Esophagus squamous epithelium (tissue), 5 donors: Measurements from ENCODE around the gene SZT2. TPM values are rescaled to one million over a fixed set of nuclear protein-coding genes. Genes with fewer than 3 reads are reported as not detected.
"Not testable (repeated sequence)": the region's sequence is repeated elsewhere in the genome, so short reads cannot be mapped to it uniquely, and the experiment has no call there.

Experiments used
- DNase-seq: peaks from one replicate; lab custom pipeline; 2025; lab: John Stamatoyannopoulos, UW
- H3K27ac ChIP-seq, 4 donors: fragments of 200-600 bp; sonication (generic); one replicate each; pipeline ENCODE4 v1.5.1; 2016 to 2019; ENCODE audit warnings: mild to moderate bottlenecking in 1 of 4
- H3K27me3 ChIP-seq, 4 donors: fragments of 200-600 bp; sonication (generic); 1 replicate in 3 of 4; 2 replicates in 1 of 4; pipeline versions ENCODE4 v1.5.1 to v1.6.0; 2017 to 2021; ENCODE audit warnings: antibody characterized with exemption in 1 of 4
- H3K36me3 ChIP-seq, 3 donors: fragments of 200-600 bp; sonication (generic); one replicate each; pipeline ENCODE4 v1.5.1; 2016 to 2019
- H3K4me1 ChIP-seq, 3 donors: fragments of 200-600 bp; sonication (generic); one replicate each; pipeline ENCODE4 v1.5.1; 2017 to 2019
- H3K4me3 ChIP-seq, 4 donors: fragments of 200-600 bp; sonication (generic); 1 replicate in 3 of 4; 2 replicates in 1 of 4; pipeline ENCODE4 v1.5.1; 2016 to 2019; ENCODE audit warnings: mild to moderate bottlenecking in 2 of 4, moderate library complexity in 1 of 4
- H3K9me3 ChIP-seq, 3 donors: fragments of 200-600 bp; sonication (generic); one replicate each; pipeline ENCODE4 v1.5.1; 2016 to 2019
- CTCF ChIP-seq, 6 experiments: fragments of 450-650 bp in 4 of 6; fragments of 200-600 bp in 2 of 6; sonication (generic) in 2 of 6; IDR thresholded peaks; one replicate each; pipeline ENCODE4 v1.5.1; 2016 to 2019; ENCODE audit warnings: antibody characterized with exemption in 6 of 6, mild to moderate bottlenecking in 4 of 6, moderate library complexity in 4 of 6
- POLR2A ChIP-seq, 4 donors: fragments of 450-650 bp; IDR thresholded peaks; one replicate each; pipeline ENCODE4 v1.6.1; 2017; ENCODE audit warnings: antibody characterized with exemption in 4 of 4, mild to moderate bottlenecking in 4 of 4, moderate library complexity in 3 of 4
- WGBS, 2 donors: methylation state at CpG; one replicate each; pipeline ENCODE4 v1.1.5; 2018; 5-methylcytosine and 5-hydroxymethylcytosine counted together
- intact Hi-C: fragments of 100-400 bp; cut with DNase I; formaldehyde crosslinking; loops from one replicate; pipeline ENCODE4 v1.15.0; 2022
- total RNA-seq, 4 donors: library from RNA; depleted of rRNA; stranded (reverse); fragments of >200 nt; gene quantifications; one replicate each; pipeline ENCODE4 v1.1.0, GENCODE V29; 2016
- donor health status: DM: yes; HTN: yes; CAD: no.

Gene SZT2
- total RNA-seq, 4 donors from 2014 or later = 12.4 to 40.0 (median 27.7) TPM

- H3K4me1 ChIP-seq = peaks cover 6 to 25% (median 9%) of the 10 kb centered on the region in 3 donors
- no peak overlapping the region for H3K27ac ChIP-seq
- WGBS, 2 donors = 64 to 78% methylated on average over 4 of the region's 4 CpGs
Observed at GRCh38 chr1:43395523-43395922, 5.8 kb downstream of the SZT2 start.

GRCh38 chr1:43396059-43396458 lies 6.4 kb downstream of the SZT2 start:
- H3K9me3 ChIP-seq = no peaks in the 10 kb centered on the region
- H3K36me3 ChIP-seq = peaks cover 0 to 43% (median 0%) of the 10 kb centered on the region in 3 donors
- no peak for TF ChIP-seq CTCF (IDR thresholded peaks at IDR 0.05)
- TF ChIP-seq POLR2A (IDR thresholded peaks at IDR 0.05) = no peak
- no peaks in the 10 kb centered on the region for H3K27me3 ChIP-seq
- H3K4me1 ChIP-seq = peaks cover under 1 to 20% (median 4%) of the 10 kb centered on the region in 3 donors
- 44 to 47% methylated on average over 1 of the region's 1 CpG for WGBS, 2 donors
- H3K27ac ChIP-seq = no peak overlapping the region
- intact Hi-C loops = no loop called here
- no peak overlapping the region for H3K4me3 ChIP-seq
- DNase-seq = no peak

More at GRCh38 chr1:43395523-43395922, 5.8 kb downstream of the SZT2 start:
- intact Hi-C loops = no loop called here
- no peak for DNase-seq
- H3K27me3 ChIP-seq = no peaks in the 10 kb centered on the region
- H3K9me3 ChIP-seq = no peaks in the 10 kb centered on the region
- H3K36me3 ChIP-seq = peaks cover 0 to 38% (median 0%) of the 10 kb centered on the region in 3 donors
- TF ChIP-seq CTCF (IDR thresholded peaks at IDR 0.05) (no peak), POLR2A (IDR thresholded peaks at IDR 0.05) (no peak)
- no peak overlapping the region for H3K4me3 ChIP-seq

GRCh38 chr1:43398227-43398626 lies 8.5 kb downstream of the SZT2 start:
- TF ChIP-seq POLR2A (IDR thresholded peaks at IDR 0.05) (no peak), CTCF (IDR thresholded peaks at IDR 0.05) (no peak)
- Histone ChIP-seq H3K27ac (no peak overlapping the region), H3K36me3 (peaks cover 0 to 49% (median 7%) of the 10 kb centered on the region in 3 donors), H3K4me1 (peaks cover 0 to 15% (median 0%) of the 10 kb centered on the region in 3 donors), H3K4me3 (no peak overlapping the region), H3K9me3 (no peaks in the 10 kb centered on the region), H3K27me3 (no peaks in the 10 kb centered on the region)
- DNase-seq = no peak
- intact Hi-C loops = no loop called here
- 94 to 95% methylated on average over 3 of the region's 3 CpGs for WGBS, 2 donors

GRCh38 chr1:43400441-43400840 lies 10.7 kb downstream of the SZT2 start:
- WGBS, 2 donors = 78 to 89% methylated on average over 8 to 9 of the region's 9 CpGs

GRCh38 chr1:43402089-43402865 lies 12.6 kb downstream of the SZT2 start:
- Histone ChIP-seq H3K27ac (no peak overlapping the region), H3K27me3 (no peaks in the 10 kb centered on the region), H3K4me3 (no peak overlapping the region), H3K4me1 (peaks cover 0 to 4% (median 0%) of the 10 kb centered on the region in 3 donors), H3K36me3 (peaks cover 24 to 57% (median 29%) of the 10 kb centered on the region in 3 donors), H3K9me3 (no peaks in the 10 kb centered on the region)
- TF ChIP-seq CTCF (IDR thresholded peaks at IDR 0.05) (no peak), POLR2A (IDR thresholded peaks at IDR 0.05) (no peak)
- intact Hi-C loops = no loop called here
- DNase-seq = no peak
- WGBS, 2 donors = 81 to 88% methylated on average over 6 of the region's 6 CpGs

More at GRCh38 chr1:43400441-43400840, 10.7 kb downstream of the SZT2 start:
- DNase-seq, H3K27me3 ChIP-seq, H3K4me1 ChIP-seq, intact Hi-C loops, H3K27ac ChIP-seq, H3K4me3 ChIP-seq, H3K9me3 ChIP-seq: not testable (repeated sequence)
- H3K36me3 ChIP-seq = peaks cover 17 to 57% (median 18%) of the 10 kb centered on the region in 3 donors
